HL-60 (cell line): ENCODE measurements around the gene TRIM26.

Source experiments
- DNase-seq, 2 experiments: peaks; one replicate each; pipeline ENCODE4 v3.0.0-alpha.2; 2010 to 2020; ENCODE audit warnings: low read depth in 1 of 2, low spot score in 1 of 2
- H3K27ac ChIP-seq: fragments of 250-450 bp; sonication (Bioruptor Pico); replicated peaks from 2 replicates; pipeline ENCODE4 v1.5.1; 2020; ENCODE audit warnings: mild to moderate bottlenecking, moderate library complexity
- H3K27me3 ChIP-seq: fragments of 250-450 bp; sonication (Bioruptor Pico); 2 replicates; pipeline ENCODE4 v1.5.1; 2021; ENCODE audit warnings: mild to moderate bottlenecking, moderate library complexity; ENCODE audit not compliant: insufficient read depth, poor library complexity, severe bottlenecking
- H3K4me3 ChIP-seq: replicated peaks from 2 replicates; pipeline ENCODE4 v1.5.1; 2011; ENCODE audit warnings: mild to moderate bottlenecking, control low read depth, low read length; ENCODE audit not compliant: insufficient read depth
- CTCF ChIP-seq: IDR thresholded peaks from one replicate; pipeline ENCODE4 v1.5.1; 2011; ENCODE audit warnings: low read length, control low read depth, inconsistent platforms; ENCODE audit not compliant: insufficient read depth
- GABPA ChIP-seq: IDR thresholded peaks from 2 replicates; pipeline ENCODE4 v1.6.1; 2012; ENCODE audit warnings: low read depth
- POLR2AphosphoS5 ChIP-seq: IDR thresholded peaks from 2 replicates; pipeline ENCODE4 v1.6.1; 2012; ENCODE audit warnings: low read depth
- REST ChIP-seq: IDR thresholded peaks from 2 replicates; pipeline ENCODE4 v1.6.1; 2012; ENCODE audit warnings: low read depth; ENCODE audit not compliant: insufficient replicate concordance
- SPI1 ChIP-seq: IDR thresholded peaks from 2 replicates; pipeline ENCODE4 v1.6.1; 2012; ENCODE audit warnings: low read depth, mild to moderate bottlenecking, borderline replicate concordance

The TRIM26 gene

GRCh38 chr6:30213957-30214656 lies 901 bp upstream of the TRIM26 start:
- Histone ChIP-seq H3K4me3 (peak overlapping the region; percentile 67), H3K27me3 (no peaks in the 10 kb centered on the region), H3K27ac (peak overlapping the region; percentile 79)
- peak; percentile 60 to 72 for DNase-seq
- TF ChIP-seq REST (no peak), GABPA (0 out of 2 replicates have a peak, but pooled peaks have one; percentile 21), POLR2AphosphoS5 (peak; percentile 68; the same call in 1 of the 2 replicates)

- TF ChIP-seq POLR2AphosphoS5 (no peak), REST (peak; percentile 2), CTCF (no peak)
- no peaks in the 10 kb centered on the region for H3K27me3 ChIP-seq
- DNase-seq = no peak
- peak overlapping the region; percentile 67 for H3K4me3 ChIP-seq
- peak overlapping the region; percentile 79 for H3K27ac ChIP-seq
Observed at GRCh38 chr6:30213667-30213956, 406 bp upstream of the TRIM26 start.

- no peaks in the 10 kb centered on the region for H3K27me3 ChIP-seq
Observed at GRCh38 chr6:30211899-30212298, 1.3 kb downstream of the TRIM26 start.

More at GRCh38 chr6:30211899-30212298, 1.3 kb downstream of the TRIM26 start:
- DNase-seq = no peak
- TF ChIP-seq POLR2AphosphoS5 (no peak), SPI1 (no peak), GABPA (no peak), REST (no peak), CTCF (no peak)
- no peak overlapping the region for H3K27ac ChIP-seq
- no peak overlapping the region; the same call in 1 of the 2 replicates for H3K4me3 ChIP-seq
